CD4-positive, CD25-positive, alpha-beta regulatory T cell (primary cell): ENCODE data around the gene CHCHD3. TPM values are rescaled to one million over a fixed set of nuclear protein-coding genes. Genes with fewer than 3 reads are reported as not detected.
A peak's percentile ranks its signal among the peaks of the same experiment; 100 is the strongest.

Experiments used
- ATAC-seq, 2 donors: fragments of 150-1000 bp; cut with Tn5 transposase; one replicate each; pipeline ENCODE4 v1.10.0; 2021; ENCODE audit warnings: low read depth in 2 of 2, moderate number of reproducible peaks in 2 of 2, moderate library complexity in 1 of 2
- DNase-seq, 3 donors: peaks; one replicate each; pipeline versions ENCODE4 v3.0.0 to v3.0.0-alpha.2; 2012 to 2022; ENCODE audit warnings: mixed read lengths in 1 of 3
- H3K27ac ChIP-seq: one replicate; pipeline ENCODE4 v1.7.0; 2013; ENCODE audit warnings: mild to moderate bottlenecking, low read length; ENCODE audit not compliant: insufficient read depth, poor library complexity, severe bottlenecking
- H3K27me3 ChIP-seq: one replicate; pipeline ENCODE4 v1.7.0; 2013; ENCODE audit warnings: low read length; ENCODE audit not compliant: control insufficient read depth, insufficient read depth
- H3K36me3 ChIP-seq: one replicate; pipeline ENCODE4 v1.7.0; 2013; ENCODE audit warnings: mild to moderate bottlenecking, low read length, moderate library complexity; ENCODE audit not compliant: control insufficient read depth, insufficient read depth
- H3K4me1 ChIP-seq: 2 replicates; pipeline ENCODE4 v1.7.0; 2013; ENCODE audit warnings: mild to moderate bottlenecking, low read length; ENCODE audit not compliant: insufficient read depth, control insufficient read depth, poor library complexity, severe bottlenecking
- H3K4me3 ChIP-seq: one replicate; pipeline ENCODE4 v1.7.0; 2013; ENCODE audit warnings: low read depth, mild to moderate bottlenecking, low read length, moderate library complexity
- H3K9me3 ChIP-seq, 2 experiments: 1 replicate in 1 of 2; 2 replicates in 1 of 2; pipeline ENCODE4 v1.7.0; 2013; ENCODE audit warnings: low read length in 2 of 2, mild to moderate bottlenecking in 1 of 2, moderate library complexity in 1 of 2; ENCODE audit not compliant: control insufficient read depth in 2 of 2
- H3K27ac Mint-ChIP-seq, 3 donors: one replicate each; pipeline ENCODE4 v1.8.0; 2020 to 2022; ENCODE audit warnings: mild to moderate bottlenecking in 3 of 3, mixed read lengths in 3 of 3, moderate library complexity in 2 of 3
- H3K27me3 Mint-ChIP-seq: one replicate; pipeline ENCODE4 v1.8.0; 2022; ENCODE audit warnings: mild to moderate bottlenecking, mixed read lengths
- H3K36me3 Mint-ChIP-seq: one replicate; pipeline ENCODE4 v1.8.0; 2020; ENCODE audit warnings: mixed read lengths
- H3K4me1 Mint-ChIP-seq, 4 donors: one replicate each; pipeline ENCODE4 v1.8.0; 2020 to 2022; ENCODE audit warnings: mixed read lengths in 4 of 4, mild to moderate bottlenecking in 1 of 4
- H3K4me3 Mint-ChIP-seq, 4 donors: one replicate each; pipeline ENCODE4 v1.8.0; 2020 to 2022; ENCODE audit warnings: mild to moderate bottlenecking in 4 of 4, mixed read lengths in 4 of 4, moderate library complexity in 3 of 4
- H3K9me3 Mint-ChIP-seq, 7 donors: one replicate each; pipeline ENCODE4 v1.8.0; 2020 to 2022; ENCODE audit warnings: mixed read lengths in 7 of 7, mild to moderate bottlenecking in 3 of 7, moderate library complexity in 2 of 7
- polyA plus RNA-seq, 4 donors: library from polyadenylated mRNA; unstranded; fragments of 300-500 nt; fragmentation: Illumina TruSeq; gene quantifications; one replicate each; pipeline ENCODE4 v1.2.3, GENCODE V29; 2021
- total RNA-seq: library from RNA; stranded (reverse); gene quantifications from one replicate; pipeline ENCODE4 v1.2.3, GENCODE V29; 2022

The CHCHD3 gene
- total and polyA plus RNA-seq, 5 donors from 2014 or later, result 31.5 to 63.2 (median 43.3) TPM

- H3K9me3 Mint-ChIP-seq, result no peaks in the 10 kb centered on the region
- H3K4me3 ChIP-seq, result no peak overlapping the region
- H3K4me1 ChIP-seq, result no peaks in the 10 kb centered on the region
- H3K27me3 ChIP-seq, result no peaks in the 10 kb centered on the region
- no peaks in the 10 kb centered on the region for H3K36me3 ChIP-seq
- H3K9me3 ChIP-seq, result no peaks in the 10 kb centered on the region
- peaks cover 10 to 42% (median 27%) of the 10 kb centered on the region in 4 donors for H3K4me1 Mint-ChIP-seq
- no peak overlapping the region for H3K27ac ChIP-seq
- no peak for ATAC-seq
- H3K27me3 Mint-ChIP-seq, result no peaks in the 10 kb centered on the region
- peaks cover 3% of the 10 kb centered on the region for H3K36me3 Mint-ChIP-seq
- H3K4me3 Mint-ChIP-seq, result no peak overlapping the region
- no peak for DNase-seq
- no peak overlapping the region for H3K27ac Mint-ChIP-seq
These were observed 83.1 kb downstream of the CHCHD3 start for GRCh38 chr7:132998763-132999162.

GRCh38 chr7:132997505-132997904, 84.4 kb downstream of the CHCHD3 start:
- H3K9me3 ChIP-seq, result no peaks in the 10 kb centered on the region
- no peaks in the 10 kb centered on the region for H3K4me1 ChIP-seq
- ATAC-seq (no peak), DNase-seq (no peak)
- H3K4me1 Mint-ChIP-seq, result peaks cover 6 to 39% (median 19%) of the 10 kb centered on the region in 4 donors
- H3K27me3 ChIP-seq, result no peaks in the 10 kb centered on the region
- H3K4me3 ChIP-seq, result no peak overlapping the region
- H3K27me3 Mint-ChIP-seq, result no peaks in the 10 kb centered on the region
- H3K4me3 Mint-ChIP-seq, result no peak overlapping the region
- H3K27ac ChIP-seq, result no peak overlapping the region
- no peak overlapping the region for H3K27ac Mint-ChIP-seq
- no peaks in the 10 kb centered on the region for H3K36me3 ChIP-seq
- H3K9me3 Mint-ChIP-seq, result no peaks in the 10 kb centered on the region
- H3K36me3 Mint-ChIP-seq, result no peaks in the 10 kb centered on the region

GRCh38 chr7:132996581-132997242, 85.2 kb downstream of the CHCHD3 start:
- no peak overlapping the region for H3K4me3 ChIP-seq
- no peaks in the 10 kb centered on the region for H3K4me1 ChIP-seq
- ATAC-seq, result no peak
- Mint-ChIP-seq H3K4me1 (peaks cover 0 to 39% (median 17%) of the 10 kb centered on the region in 4 donors), H3K9me3 (no peaks in the 10 kb centered on the region), H3K27me3 (no peaks in the 10 kb centered on the region), H3K27ac (no peak overlapping the region), H3K36me3 (no peaks in the 10 kb centered on the region), H3K4me3 (no peak overlapping the region)
- no peak for DNase-seq
- no peaks in the 10 kb centered on the region for H3K9me3 ChIP-seq
- no peak overlapping the region for H3K27ac ChIP-seq
- H3K36me3 ChIP-seq, result no peaks in the 10 kb centered on the region
- H3K27me3 ChIP-seq, result no peaks in the 10 kb centered on the region

GRCh38 chr7:132993377-132994013, 88.4 kb downstream of the CHCHD3 start:
- Mint-ChIP-seq H3K9me3 (peaks cover 0 to 2% (median 0%) of the 10 kb centered on the region in 7 donors), H3K27me3 (no peaks in the 10 kb centered on the region), H3K36me3 (peaks cover 7% of the 10 kb centered on the region), H3K4me1 (peaks cover 0 to 35% (median 16%) of the 10 kb centered on the region in 4 donors), H3K27ac (no peak overlapping the region), H3K4me3 (no peak overlapping the region)
- Histone ChIP-seq H3K36me3 (no peaks in the 10 kb centered on the region), H3K9me3 (no peaks in the 10 kb centered on the region), H3K27ac (no peak overlapping the region), H3K4me1 (no peaks in the 10 kb centered on the region), H3K27me3 (no peaks in the 10 kb centered on the region), H3K4me3 (no peak overlapping the region)
- no peak for DNase-seq
- ATAC-seq, result no peak

DNA sequence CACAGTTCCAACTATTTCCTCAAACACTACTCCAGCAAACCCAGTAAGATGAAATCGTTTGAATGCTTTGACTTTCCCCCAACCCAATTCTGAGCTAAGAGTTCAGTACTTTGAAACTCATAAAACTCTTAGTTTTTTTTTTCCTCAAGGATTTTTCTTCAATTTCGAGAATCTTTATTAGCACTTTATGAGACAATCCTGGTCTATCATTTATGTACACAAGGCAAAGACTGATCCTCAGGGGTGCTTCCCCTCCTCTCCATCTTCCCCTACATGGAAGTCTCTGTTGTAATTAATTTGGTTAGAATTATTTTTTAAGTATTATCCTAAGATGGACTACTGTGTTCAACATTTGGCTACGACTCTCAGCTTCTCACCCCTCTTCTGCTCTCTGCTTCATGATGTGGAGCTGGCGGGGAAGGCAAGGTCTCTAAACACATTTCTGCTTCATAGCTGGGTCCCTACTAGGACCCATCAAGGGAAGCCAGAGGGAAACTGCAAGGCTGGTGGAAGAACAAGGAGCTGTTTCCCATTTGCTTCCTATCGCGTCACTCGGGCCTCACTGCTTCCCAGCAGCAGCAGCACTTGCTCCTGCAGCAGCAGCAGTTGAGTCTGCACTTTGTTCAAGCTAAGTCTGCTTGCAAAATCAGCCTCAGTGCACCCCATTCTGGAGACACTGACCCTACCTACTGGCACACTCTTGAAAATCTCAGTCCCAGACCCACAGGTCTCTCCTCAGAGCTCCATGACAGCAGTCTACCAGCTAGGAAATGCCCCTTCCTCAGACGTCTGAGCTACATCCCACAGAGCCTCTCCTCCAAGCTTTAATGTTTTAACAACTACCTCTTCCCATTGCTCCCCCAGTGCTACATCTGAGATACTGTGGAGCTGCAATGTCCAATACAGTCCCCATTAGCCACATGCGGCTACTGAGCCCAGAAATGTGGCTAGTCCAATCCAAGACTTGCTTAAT, 90.0 kb downstream of the CHCHD3 start:
- no peak overlapping the region for H3K4me3 Mint-ChIP-seq

GRCh38 chr7:132988117-132988516, 93.8 kb downstream of the CHCHD3 start:
- no peak overlapping the region for H3K27ac Mint-ChIP-seq
- Histone ChIP-seq H3K27ac (no peak overlapping the region), H3K36me3 (no peaks in the 10 kb centered on the region), H3K9me3 (no peaks in the 10 kb centered on the region), H3K4me1 (no peaks in the 10 kb centered on the region), H3K27me3 (no peaks in the 10 kb centered on the region), H3K4me3 (no peak overlapping the region)
- no peaks in the 10 kb centered on the region for H3K27me3 Mint-ChIP-seq
- peaks cover 0 to 15% (median 7%) of the 10 kb centered on the region in 4 donors for H3K4me1 Mint-ChIP-seq
- ATAC-seq, result no peak
- peaks cover 0 to 4% (median 0%) of the 10 kb centered on the region in 7 donors for H3K9me3 Mint-ChIP-seq
- H3K36me3 Mint-ChIP-seq, result peaks cover 11% of the 10 kb centered on the region
- H3K4me3 Mint-ChIP-seq, result no peak overlapping the region
- DNase-seq, result no peak

More for the DNA sequence above, 90.0 kb downstream of the CHCHD3 start:
- DNase-seq (no peak), ATAC-seq (no peak)
- Histone ChIP-seq H3K27ac (no peak overlapping the region), H3K9me3 (no peaks in the 10 kb centered on the region), H3K36me3 (no peaks in the 10 kb centered on the region), H3K4me3 (no peak overlapping the region), H3K4me1 (no peaks in the 10 kb centered on the region), H3K27me3 (no peaks in the 10 kb centered on the region)
- H3K27ac Mint-ChIP-seq, result peak overlapping the region in 1 of 3 donors; percentile 17
- no peaks in the 10 kb centered on the region for H3K27me3 Mint-ChIP-seq
- H3K9me3 Mint-ChIP-seq, result peaks cover 0 to 4% (median 0%) of the 10 kb centered on the region in 7 donors
- H3K4me1 Mint-ChIP-seq, result peaks cover 0 to 35% (median 16%) of the 10 kb centered on the region in 4 donors
- H3K36me3 Mint-ChIP-seq, result peaks cover 7% of the 10 kb centered on the region

DNA sequence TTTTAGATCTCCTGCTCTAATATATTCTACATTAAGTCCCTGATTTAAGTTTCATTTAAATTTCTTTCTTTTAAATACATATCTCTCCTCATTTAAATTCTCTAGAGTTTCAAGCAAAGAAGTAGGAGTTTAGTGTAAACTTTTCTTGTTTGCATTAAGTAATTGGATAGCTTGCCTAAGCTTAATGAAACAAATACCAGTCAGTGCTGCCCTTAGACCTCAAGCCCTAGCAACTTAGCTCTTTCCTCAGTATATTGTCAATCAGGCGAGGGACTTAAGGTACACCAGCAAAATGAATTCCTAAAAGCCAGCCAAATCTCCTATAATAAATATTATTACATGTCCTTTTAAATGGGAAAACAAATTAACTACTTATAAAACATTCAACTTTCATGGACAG, 101.5 kb downstream of the CHCHD3 start:
- DNase-seq, result no peak
- Histone ChIP-seq H3K27ac (no peak overlapping the region), H3K4me3 (no peak overlapping the region), H3K9me3 (no peaks in the 10 kb centered on the region), H3K27me3 (no peaks in the 10 kb centered on the region), H3K36me3 (no peaks in the 10 kb centered on the region), H3K4me1 (no peaks in the 10 kb centered on the region)
- H3K4me3 Mint-ChIP-seq, result no peak overlapping the region
- no peak overlapping the region for H3K27ac Mint-ChIP-seq
- H3K27me3 Mint-ChIP-seq, result no peaks in the 10 kb centered on the region
- peaks cover 0 to 1% (median 0%) of the 10 kb centered on the region in 7 donors for H3K9me3 Mint-ChIP-seq
- peaks cover 4% of the 10 kb centered on the region for H3K36me3 Mint-ChIP-seq
- no peak for ATAC-seq
- H3K4me1 Mint-ChIP-seq, result peaks cover 0 to 20% (median 12%) of the 10 kb centered on the region in 4 donors
